Chondrocyte (in vitro differentiated cells): Measurements from ENCODE around the gene RNF145. TPM values are rescaled to one million over a fixed set of nuclear protein-coding genes. Genes with fewer than 3 reads are reported as not detected.

Experiments used
- DNase-seq: peaks from one replicate; pipeline ENCODE4 v3.0.0; 2021; ENCODE audit warnings: mixed read lengths, low spot score
- H3K27ac Mint-ChIP-seq: one replicate; pipeline ENCODE4 v1.8.0; 2021; ENCODE audit warnings: mild to moderate bottlenecking, moderate library complexity, mixed read lengths; ENCODE audit not compliant: unreplicated experiment
- H3K27me3 Mint-ChIP-seq: 2 replicates; pipeline ENCODE4 v1.8.0; 2021; ENCODE audit warnings: low read depth, mixed read lengths
- H3K36me3 Mint-ChIP-seq: 2 replicates; pipeline ENCODE4 v1.8.0; 2021; ENCODE audit warnings: low read depth, mixed read lengths
- H3K4me1 Mint-ChIP-seq: 2 replicates; pipeline ENCODE4 v1.8.0; 2021; ENCODE audit warnings: low read depth, mild to moderate bottlenecking, mixed read lengths
- H3K4me3 Mint-ChIP-seq: one replicate; pipeline ENCODE4 v1.8.0; 2021; ENCODE audit warnings: mild to moderate bottlenecking, moderate library complexity, mixed read lengths; ENCODE audit not compliant: unreplicated experiment
- H3K9me3 Mint-ChIP-seq: 2 replicates; pipeline ENCODE4 v1.8.0; 2021; ENCODE audit warnings: low read depth, mixed read lengths
- total RNA-seq: library from RNA; stranded (reverse); gene quantifications from 3 replicates; pipeline ENCODE4 v1.2.1, GENCODE V29; 2021
- TF ChIP-seq, protein P1 (sequence below): fragments of 200-600 bp; sonication (generic); IDR thresholded peaks from 2 replicates; pipeline ENCODE4 v1.5.0; 2021; ENCODE audit warnings: antibody characterized with exemption, mild to moderate bottlenecking, moderate library complexity

RNF145 gene
- total RNA-seq, 1 donor from 2014 or later, result 83.9 TPM

- peaks cover 2% of the 10 kb centered on the region for H3K36me3 Mint-ChIP-seq
- H3K4me3 Mint-ChIP-seq, result no peak overlapping the region
- no peaks in the 10 kb centered on the region for H3K9me3 Mint-ChIP-seq
- peaks cover 23% of the 10 kb centered on the region for H3K27me3 Mint-ChIP-seq
- H3K4me1 Mint-ChIP-seq, result no peaks in the 10 kb centered on the region
- no peak for DNase-seq
- H3K27ac Mint-ChIP-seq, result no peak overlapping the region
- TF ChIP-seq, protein P1, sequence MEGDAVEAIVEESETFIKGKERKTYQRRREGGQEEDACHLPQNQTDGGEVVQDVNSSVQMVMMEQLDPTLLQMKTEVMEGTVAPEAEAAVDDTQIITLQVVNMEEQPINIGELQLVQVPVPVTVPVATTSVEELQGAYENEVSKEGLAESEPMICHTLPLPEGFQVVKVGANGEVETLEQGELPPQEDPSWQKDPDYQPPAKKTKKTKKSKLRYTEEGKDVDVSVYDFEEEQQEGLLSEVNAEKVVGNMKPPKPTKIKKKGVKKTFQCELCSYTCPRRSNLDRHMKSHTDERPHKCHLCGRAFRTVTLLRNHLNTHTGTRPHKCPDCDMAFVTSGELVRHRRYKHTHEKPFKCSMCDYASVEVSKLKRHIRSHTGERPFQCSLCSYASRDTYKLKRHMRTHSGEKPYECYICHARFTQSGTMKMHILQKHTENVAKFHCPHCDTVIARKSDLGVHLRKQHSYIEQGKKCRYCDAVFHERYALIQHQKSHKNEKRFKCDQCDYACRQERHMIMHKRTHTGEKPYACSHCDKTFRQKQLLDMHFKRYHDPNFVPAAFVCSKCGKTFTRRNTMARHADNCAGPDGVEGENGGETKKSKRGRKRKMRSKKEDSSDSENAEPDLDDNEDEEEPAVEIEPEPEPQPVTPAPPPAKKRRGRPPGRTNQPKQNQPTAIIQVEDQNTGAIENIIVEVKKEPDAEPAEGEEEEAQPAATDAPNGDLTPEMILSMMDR, result no peak
These were observed 42.8 kb upstream of the RNF145 start for GRCh38 chr5:159252195-159252594.

GRCh38 chr5:159249158-159249557 is 39.8 kb upstream of the RNF145 start:
- no peak for DNase-seq
- peaks cover 2% of the 10 kb centered on the region for H3K36me3 Mint-ChIP-seq
- H3K4me3 Mint-ChIP-seq, result no peak overlapping the region

GRCh38 chr5:159244890-159245289 is 35.5 kb upstream of the RNF145 start:
- DNase-seq, result no peak
- H3K4me3 Mint-ChIP-seq, result no peak overlapping the region
- no peak overlapping the region for H3K27ac Mint-ChIP-seq
- TF ChIP-seq, protein P1, result no peak
- H3K9me3 Mint-ChIP-seq, result no peaks in the 10 kb centered on the region
- peaks cover 10% of the 10 kb centered on the region for H3K4me1 Mint-ChIP-seq
- H3K27me3 Mint-ChIP-seq, result peaks cover 20% of the 10 kb centered on the region
- H3K36me3 Mint-ChIP-seq, result peaks cover 2% of the 10 kb centered on the region

More at GRCh38 chr5:159249158-159249557, 39.8 kb upstream of the RNF145 start:
- H3K27ac Mint-ChIP-seq, result no peak overlapping the region
- no peaks in the 10 kb centered on the region for H3K9me3 Mint-ChIP-seq
- H3K27me3 Mint-ChIP-seq, result peaks cover 23% of the 10 kb centered on the region
- no peaks in the 10 kb centered on the region for H3K4me1 Mint-ChIP-seq
- TF ChIP-seq, protein P1, result no peak

- Mint-ChIP-seq H3K27ac (no peak overlapping the region), H3K4me3 (no peak overlapping the region)
- DNase-seq, result no peak
These were observed 34.8 kb upstream of the RNF145 start for GRCh38 chr5:159244163-159244562.

GRCh38 chr5:159243385-159243784 is 34.0 kb upstream of the RNF145 start:
- TF ChIP-seq, protein P1, result no peak
- Mint-ChIP-seq H3K4me1 (peaks cover 12% of the 10 kb centered on the region), H3K27me3 (peaks cover 10% of the 10 kb centered on the region), H3K36me3 (no peaks in the 10 kb centered on the region), H3K4me3 (no peak overlapping the region), H3K27ac (no peak overlapping the region), H3K9me3 (no peaks in the 10 kb centered on the region)
- DNase-seq, result no peak

More at GRCh38 chr5:159244163-159244562, 34.8 kb upstream of the RNF145 start:
- Mint-ChIP-seq H3K36me3 (peaks cover 2% of the 10 kb centered on the region), H3K4me1 (peaks cover 12% of the 10 kb centered on the region), H3K27me3 (peaks cover 15% of the 10 kb centered on the region), H3K9me3 (no peaks in the 10 kb centered on the region)
- TF ChIP-seq, protein P1, result no peak
